ENCODE data around the gene FBXL22.
"Not testable (repeated sequence)": the region's sequence is repeated elsewhere in the genome, so short reads cannot be mapped to it uniquely, and the experiment has no call there.

Gene FBXL22

GRCh38 chr15:63617627-63618026 lies 20.4 kb downstream of the FBXL22 start:
- DNase-seq, result not testable (repeated sequence)

- not testable (repeated sequence) for DNase-seq
Measured at GRCh38 chr15:63620760-63621159, 23.6 kb downstream of the FBXL22 start.

- DNase-seq, result no peak
Measured at GRCh38 chr15:63623232-63623969, 26.2 kb downstream of the FBXL22 start.

GRCh38 chr15:63626955-63627354 lies 29.8 kb downstream of the FBXL22 start:
- DNase-seq, result no peak

GRCh38 chr15:63628123-63628822 lies 31.1 kb downstream of the FBXL22 start:
- DNase-seq, result no peak

- no peak for DNase-seq
Measured at GRCh38 chr15:63630036-63630751, 33.0 kb downstream of the FBXL22 start.

- DNase-seq, result no peak
Measured at GRCh38 chr15:63633312-63633711, 36.1 kb downstream of the FBXL22 start.

- DNase-seq, result no peak
Measured at GRCh38 chr15:63634154-63634553, 37.0 kb downstream of the FBXL22 start.

- DNase-seq, result no peak
Measured at GRCh38 chr15:63636518-63637061, 39.4 kb downstream of the FBXL22 start.

- no peak for DNase-seq
Measured at GRCh38 chr15:63638839-63639238, 41.7 kb downstream of the FBXL22 start.

- no peak for DNase-seq
Measured at GRCh38 chr15:63640146-63640545, 43.0 kb downstream of the FBXL22 start.
